GM12864 (cell line): ENCODE data around the gene C1orf167.

Experiments
- DNase-seq: peaks from one replicate; pipeline ENCODE4 v3.0.0-alpha.2; 2011; ENCODE audit warnings: low read depth
- H3K4me3 ChIP-seq: 2 replicates; pipeline ENCODE4 v1.5.1; 2011; ENCODE audit warnings: mild to moderate bottlenecking, low read depth, low read length, control low read depth
- CTCF ChIP-seq: IDR thresholded peaks from 2 replicates; pipeline ENCODE4 v1.5.1; 2011; ENCODE audit warnings: low read depth, mild to moderate bottlenecking, moderate library complexity, low read length, control low read depth, inconsistent platforms; ENCODE audit errors: missing control alignments

Gene C1orf167

GRCh38 chr1:11778844-11779623 lies 17.0 kb downstream of the C1orf167 start:
- no peak overlapping the region for H3K4me3 ChIP-seq
- no peak for DNase-seq
- no peak for TF ChIP-seq CTCF

- no peak for DNase-seq
- TF ChIP-seq CTCF: no peak
- no peak overlapping the region for H3K4me3 ChIP-seq
These were observed 17.9 kb downstream of the C1orf167 start for GRCh38 chr1:11779715-11780379.

GRCh38 chr1:11780380-11781147 lies 18.6 kb downstream of the C1orf167 start:
- no peak for TF ChIP-seq CTCF
- DNase-seq: no peak
- no peak overlapping the region for H3K4me3 ChIP-seq

GRCh38 chr1:11781297-11781696 lies 19.3 kb downstream of the C1orf167 start:
- TF ChIP-seq CTCF: no peak
- H3K4me3 ChIP-seq: no peak overlapping the region
- DNase-seq: no peak

GRCh38 chr1:11782127-11782708 lies 20.2 kb downstream of the C1orf167 start:
- no peak for DNase-seq
- no peak for TF ChIP-seq CTCF
- no peak overlapping the region for H3K4me3 ChIP-seq

DNA sequence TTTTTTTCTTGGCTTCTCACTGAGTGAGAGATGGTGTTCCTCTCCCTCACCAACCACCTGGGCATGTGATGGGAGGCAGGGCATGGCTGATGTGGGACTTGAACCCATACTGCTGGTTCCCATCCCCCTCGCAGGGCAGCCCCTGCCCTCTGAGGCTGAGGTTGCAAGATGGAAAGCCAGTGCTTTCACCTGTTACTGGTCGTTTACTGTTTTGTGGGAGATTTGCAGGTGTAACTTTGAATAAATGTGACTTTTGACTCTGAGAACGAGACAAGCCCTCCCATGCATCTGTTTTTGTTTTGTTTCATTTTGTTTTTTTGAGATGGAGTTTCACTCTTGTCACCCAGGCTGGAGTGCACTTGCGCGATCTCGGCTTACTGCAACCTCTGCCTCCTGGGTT lies 21.6 kb downstream of the C1orf167 start:
- no peak for TF ChIP-seq CTCF
- H3K4me3 ChIP-seq: no peak overlapping the region
- no peak for DNase-seq
